Fibroblast of skin of abdomen (primary cell): ENCODE results near the gene MFSD2A. TPM values are rescaled to one million over a fixed set of nuclear protein-coding genes. Genes with fewer than 3 reads are reported as not detected.
"Not testable (repeated sequence)": the region's sequence is repeated elsewhere in the genome, so short reads cannot be mapped to it uniquely, and the experiment has no call there.

Experiments used
- DNase-seq: peaks from one replicate; pipeline ENCODE4 v3.0.0-alpha.2; 2013
- polyA plus RNA-seq, 2 experiments: library from polyadenylated mRNA; unstranded; fragments of 120-200 nt; gene quantifications; one replicate each; pipeline ENCODE4 v1.2.1, GENCODE V29; 2013; ENCODE audit not compliant: insufficient read length in 2 of 2

Gene MFSD2A
- polyA plus RNA-seq (2013, experiment 1 of 2; ENCODE audit: insufficient read length): 3.5 TPM
- polyA plus RNA-seq (2013, experiment 2 of 2; ENCODE audit: insufficient read length): 3.2 TPM

DNA sequence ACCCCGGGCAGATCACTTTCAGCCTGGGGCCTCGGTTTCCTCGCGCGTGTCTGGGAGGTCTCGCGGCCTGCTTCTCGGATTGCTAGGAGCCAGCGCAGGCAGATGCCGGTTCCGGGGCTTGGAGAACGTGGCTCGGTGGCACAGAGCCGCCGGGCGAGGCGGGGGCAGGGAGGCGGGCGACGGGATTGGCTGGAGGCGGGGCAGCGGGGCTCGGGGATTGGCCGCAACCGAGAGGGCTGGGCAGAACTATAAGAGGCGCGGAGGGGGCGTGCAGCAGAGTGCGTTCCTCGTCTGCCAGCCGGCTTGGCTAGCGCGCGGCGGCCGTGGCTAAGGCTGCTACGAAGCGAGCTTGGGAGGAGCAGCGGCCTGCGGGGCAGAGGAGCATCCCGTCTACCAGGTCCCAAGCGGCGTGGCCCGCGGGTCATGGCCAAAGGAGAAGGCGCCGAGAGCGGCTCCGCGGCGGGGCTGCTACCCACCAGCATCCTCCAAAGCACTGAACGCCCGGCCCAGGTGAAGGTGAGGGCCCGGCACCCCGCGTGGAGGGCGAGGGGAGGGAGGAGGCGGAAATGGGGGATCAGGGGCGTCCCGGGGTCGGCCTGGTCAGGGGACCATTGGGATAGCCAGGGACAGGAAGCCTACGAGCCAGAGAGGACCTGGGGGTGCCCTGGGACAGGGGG, at the start of gene MFSD2A:
Gene MFSD2A (plus strand): TSS at position 276 of the 677 bp plus-strand sequence. CDS start 148 bp downstream, at position 424.
- DNase-seq: peak; percentile 90

DNA sequence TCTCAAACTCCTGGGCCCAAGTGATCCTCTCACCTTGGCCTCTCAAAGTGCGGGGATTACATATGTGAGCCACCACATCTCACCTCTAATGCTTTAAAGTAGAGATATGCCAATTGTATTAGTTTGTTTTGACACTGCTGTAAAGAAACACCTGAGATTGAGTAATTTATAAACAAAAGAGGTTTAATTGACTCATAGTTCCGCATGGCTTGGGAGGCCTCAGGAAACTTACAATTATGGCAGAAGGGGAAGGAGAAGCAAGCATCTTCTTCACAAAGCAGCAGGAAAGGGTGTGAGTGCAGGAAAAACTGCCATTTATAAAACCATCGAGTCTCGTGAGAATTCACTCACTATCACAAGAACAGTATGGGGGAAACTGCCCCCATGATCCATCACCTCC, 49.8 kb upstream of the MFSD2A start:
- DNase-seq: no peak

DNA sequence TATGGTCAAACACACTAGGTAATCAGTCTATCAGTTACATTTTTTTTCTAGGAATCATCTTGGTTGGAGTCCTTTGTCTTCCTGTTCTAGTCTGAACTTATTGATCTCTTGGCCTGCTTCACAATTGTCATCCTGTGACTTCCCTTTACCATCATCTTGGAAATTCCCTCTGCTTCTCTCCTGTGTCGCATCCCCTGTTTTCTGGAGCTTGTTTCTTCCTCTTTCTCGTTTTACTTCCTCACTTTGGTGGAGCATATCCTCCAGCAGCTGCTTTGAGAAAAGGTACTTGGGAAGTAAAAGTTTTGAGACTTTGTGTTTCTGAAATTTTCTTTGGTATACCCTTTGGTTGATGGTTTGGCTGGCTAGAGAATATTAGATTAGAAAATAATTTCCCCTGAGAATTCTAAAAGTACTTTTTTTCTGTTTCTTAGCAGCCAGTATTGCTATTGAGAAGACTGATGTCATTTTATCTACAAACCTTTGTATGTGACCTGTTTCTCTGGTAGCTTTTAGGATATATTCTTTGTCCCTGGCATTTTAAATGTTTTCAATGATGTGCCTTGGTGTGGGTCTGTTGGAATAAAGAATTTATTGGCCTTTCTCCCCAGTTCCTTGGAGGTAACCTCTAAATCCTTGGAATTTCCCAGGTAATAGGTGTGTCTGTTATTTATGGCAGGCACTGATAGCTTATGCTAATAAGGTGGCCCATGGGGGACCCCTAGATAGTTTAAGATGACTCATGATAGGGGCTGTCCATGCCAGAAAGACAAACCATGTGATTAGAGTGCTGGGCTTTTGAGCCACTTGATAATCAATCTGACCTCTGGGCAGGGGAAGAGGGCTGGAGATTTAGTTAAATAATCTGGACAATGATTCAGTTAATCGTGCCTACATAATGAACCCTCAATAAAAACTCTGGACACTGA, 47.2 kb upstream of the MFSD2A start:
- no peak for DNase-seq

DNA sequence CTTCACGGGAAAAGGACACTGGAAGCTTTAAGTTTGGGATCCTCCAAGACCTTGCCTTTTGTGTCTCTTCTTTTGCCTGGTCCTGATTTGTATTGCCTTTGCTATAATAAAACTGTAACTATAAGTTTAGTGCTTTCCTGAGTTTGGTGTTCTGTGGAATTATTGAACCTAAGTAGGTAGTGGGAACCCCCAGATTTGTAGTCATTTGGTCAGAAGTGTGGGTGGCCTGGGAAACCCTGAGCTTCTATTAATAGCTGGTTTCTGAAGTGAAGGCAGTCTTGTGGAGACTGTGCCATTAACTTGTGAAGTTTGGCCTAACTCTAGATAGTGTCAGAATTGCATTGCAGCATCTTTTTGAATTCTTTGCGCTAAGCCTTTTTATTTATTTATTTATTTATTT, 46.4 kb upstream of the MFSD2A start:
- DNase-seq: no peak

DNA sequence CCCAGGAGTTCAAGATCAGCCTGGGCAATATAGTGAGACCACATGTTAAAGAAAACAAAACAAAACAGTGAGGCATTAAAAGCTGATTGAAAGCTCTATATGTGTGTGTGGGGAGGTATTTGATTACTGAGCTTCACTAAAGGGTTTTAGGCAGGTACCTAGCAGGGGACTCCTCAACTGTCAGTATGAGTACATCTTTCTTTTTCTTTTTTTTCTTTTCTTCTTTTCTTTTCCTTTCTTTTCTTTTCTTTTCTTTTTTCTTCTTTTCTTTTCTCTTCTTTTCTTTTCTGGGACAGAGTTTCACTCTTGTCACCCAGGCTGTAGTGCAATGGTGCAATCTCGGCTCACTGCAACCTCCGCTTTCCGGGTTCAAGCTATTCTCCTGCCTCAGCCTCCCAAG, 44.7 kb upstream of the MFSD2A start:
- no peak for DNase-seq

DNA sequence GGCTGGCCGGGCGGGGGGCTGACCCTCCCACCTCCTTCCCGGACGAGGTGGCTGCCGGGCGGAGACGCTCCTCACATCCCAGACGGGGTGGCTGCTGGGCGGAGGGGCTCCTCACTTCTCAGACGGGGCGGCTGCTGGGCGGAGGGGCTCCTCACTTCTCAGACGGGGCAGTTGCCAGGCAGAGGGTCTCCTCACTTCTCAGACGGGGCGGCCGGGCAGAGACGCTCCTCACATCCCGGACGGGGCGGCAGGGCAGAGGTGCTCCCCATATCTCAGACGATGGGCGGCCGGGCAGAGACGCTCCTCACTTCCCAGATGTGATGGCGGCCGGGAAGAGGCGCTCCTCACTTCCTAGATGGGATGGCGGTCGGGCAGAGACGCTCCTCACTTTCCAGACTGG, 41.8 kb upstream of the MFSD2A start:
- DNase-seq: not testable (repeated sequence)

DNA sequence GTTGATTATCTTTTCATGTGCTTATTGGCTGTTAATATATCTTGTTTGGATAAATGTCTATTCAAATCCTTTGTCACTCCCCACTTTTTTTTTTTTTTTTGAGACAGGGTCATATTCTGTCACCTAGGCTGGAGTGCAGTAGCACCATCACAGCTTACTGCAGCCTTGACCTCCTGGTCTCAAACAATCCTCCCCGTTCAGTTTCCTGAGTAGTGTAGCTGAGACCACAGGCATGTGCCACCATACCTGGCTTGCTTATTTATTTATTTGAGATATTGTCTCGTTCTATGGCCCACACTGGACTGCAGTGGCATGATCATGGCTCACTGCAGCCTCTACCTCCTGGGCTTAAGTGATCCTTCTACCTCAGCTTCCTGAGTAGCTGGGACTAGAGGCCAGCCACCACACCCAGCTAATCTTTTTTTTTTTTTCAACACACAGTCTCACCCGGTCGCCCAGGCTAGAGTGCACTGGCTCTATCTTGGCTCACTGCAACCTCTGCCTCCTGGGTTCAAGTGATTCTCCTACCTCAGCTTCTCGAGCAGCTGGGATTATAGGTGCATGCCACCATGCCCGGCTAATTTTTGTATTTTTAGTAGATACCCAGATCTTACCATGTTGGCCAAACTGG, 39.3 kb upstream of the MFSD2A start:
- no peak for DNase-seq

DNA sequence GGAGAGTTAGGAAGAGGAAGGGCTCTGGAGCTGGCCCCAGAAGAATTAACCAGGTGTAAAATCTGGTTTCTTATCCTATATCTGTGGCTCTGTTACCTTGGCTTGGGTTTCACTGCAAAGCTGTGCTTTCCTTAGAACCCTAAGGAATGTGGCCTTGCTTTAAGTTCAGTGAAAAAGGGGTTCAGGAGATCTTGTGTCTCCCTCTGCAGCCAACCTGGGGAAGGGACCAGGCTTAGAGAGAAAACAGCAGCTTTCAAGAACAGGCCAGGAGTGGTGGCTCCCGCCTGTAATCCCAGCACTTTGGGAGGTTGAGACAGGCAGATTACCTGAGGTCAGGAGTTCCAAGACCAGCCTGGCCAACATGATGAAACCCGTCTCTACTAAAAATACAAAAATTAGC, 37.1 kb upstream of the MFSD2A start:
- DNase-seq: no peak

DNA sequence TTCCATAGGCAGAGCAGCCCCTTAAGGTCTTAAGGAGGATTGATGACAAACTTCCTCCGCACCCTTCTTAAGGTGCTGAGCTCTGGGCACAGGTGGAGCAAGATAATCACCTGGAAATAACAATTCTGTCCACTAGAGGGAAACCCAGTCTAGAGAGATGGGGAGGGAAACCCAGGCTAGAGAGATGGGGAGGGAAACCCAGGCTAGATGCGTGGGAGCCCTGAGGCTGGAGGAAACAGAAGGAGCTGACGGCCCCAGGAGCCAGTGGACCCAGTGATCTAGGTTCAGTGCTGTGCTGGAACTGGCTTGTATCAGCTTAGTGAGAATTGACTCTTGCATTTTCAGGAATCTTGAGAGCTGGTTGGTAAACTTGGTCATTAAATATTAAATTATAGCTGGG, 35.4 kb upstream of the MFSD2A start:
- peak; percentile 50 for DNase-seq

DNA sequence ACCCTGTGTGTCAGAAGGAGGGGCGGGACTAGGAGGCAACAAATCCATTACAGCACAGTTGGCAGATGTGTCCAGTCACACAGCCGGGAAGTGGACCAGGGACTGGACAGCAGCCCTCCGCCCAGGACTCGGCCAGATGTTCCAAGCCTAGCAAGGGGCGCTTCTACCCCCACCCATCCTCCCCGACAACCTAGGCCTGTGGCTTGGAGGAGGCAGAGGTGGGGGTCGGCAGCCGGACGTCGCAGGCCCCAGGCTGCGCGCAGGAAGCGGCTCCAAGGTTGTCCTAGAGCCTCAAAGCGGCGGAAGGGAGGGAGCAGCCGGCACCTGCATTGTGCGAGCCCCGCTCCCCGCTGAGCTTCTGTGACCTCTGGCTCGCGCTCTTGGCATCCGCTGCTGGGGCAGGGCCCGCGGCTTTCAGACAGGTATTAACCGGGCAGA, 32.7 kb upstream of the MFSD2A start:
- no peak for DNase-seq

DNA sequence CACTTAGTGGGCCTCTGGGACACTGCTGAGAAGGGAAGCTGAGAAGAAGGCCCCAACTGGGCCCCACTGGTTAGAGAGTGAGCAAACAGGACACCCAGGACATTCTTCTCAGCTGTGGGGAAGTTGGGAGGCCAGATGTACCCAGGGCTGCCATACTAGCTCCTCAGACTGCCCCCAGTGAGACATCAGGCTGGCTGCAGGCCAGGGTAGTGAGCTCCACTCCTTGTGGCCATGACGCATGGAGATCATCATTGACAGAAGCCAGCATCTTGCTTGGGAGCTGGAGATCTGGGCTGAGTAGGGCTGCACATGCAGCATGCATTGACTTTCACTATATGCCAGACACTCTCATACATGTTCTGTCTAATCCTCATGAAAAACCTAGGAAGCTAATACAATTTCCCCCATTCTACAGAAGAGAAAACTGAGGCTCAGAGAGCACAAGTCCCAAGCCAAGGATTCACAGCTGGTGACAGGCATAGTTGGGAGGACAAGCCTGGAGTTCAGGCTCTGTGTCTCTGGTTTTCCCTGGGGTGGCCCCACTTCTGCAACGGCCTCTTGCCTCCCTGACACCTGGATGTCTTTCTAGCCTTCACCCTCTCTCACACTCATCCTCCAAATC, 29.1 kb upstream of the MFSD2A start:
- DNase-seq: peak; percentile 44

DNA sequence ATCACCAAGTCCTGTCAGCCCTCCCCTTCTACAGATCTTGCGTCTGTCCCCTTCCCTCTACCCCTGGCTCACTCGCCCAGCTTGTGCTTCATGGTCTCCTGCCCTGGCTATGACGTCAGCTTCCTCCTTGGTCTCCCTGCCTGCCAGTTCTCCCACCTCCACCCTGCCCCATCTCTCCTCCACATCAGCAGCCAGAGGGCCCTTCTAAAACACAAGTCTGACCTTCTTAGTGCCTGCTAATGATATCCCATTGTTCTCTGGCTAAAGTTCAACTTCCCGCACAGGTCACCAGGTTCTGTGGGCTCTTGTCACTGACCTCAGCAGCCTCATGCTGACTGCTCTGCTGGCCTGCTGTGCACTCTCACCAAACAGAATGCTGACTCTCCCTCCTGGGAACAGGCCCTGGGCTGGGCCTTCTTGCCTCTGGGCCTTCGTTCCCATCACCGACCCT, 28.6 kb upstream of the MFSD2A start:
- DNase-seq: peak; percentile 25

DNA sequence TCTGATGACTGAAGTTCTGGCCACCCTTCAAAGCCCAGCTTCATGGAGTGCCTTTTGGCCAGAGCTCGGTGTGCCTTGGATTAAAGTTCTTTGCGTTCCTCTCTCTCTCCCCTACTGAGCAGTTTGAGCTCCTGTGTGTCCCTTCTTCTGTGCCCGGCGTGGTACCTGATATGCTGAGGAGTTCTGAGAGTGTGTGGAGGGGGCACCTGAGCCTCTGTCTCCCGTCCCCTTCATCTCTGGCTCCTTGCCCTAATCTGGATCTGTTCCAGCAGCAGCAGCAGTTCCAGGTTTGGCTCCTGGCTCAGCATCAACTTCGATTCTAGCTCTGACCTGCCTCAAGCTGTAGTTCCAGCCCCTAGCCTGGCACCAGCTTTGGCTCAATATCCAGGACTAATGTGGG, 28.1 kb upstream of the MFSD2A start:
- DNase-seq: no peak

DNA sequence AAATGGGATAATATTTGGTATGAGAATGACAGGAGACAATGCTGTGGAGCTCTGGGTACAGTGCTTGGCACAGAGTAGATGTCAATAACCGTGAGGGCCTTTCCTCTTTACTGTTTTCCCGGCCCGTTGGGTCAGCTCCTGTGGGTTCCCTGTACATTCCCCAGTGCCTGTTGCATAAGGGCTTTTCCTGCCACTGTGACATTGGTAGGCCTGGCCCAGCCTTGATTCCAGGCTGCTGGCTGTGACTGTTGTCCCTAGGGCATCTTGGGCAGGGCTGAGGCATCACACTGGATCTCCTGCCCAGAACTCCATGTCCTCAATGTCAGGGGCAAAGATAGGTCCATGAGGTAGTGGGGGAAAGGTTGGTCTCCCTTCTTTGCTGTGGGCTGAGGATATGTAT, 27.4 kb upstream of the MFSD2A start:
- DNase-seq: no peak

DNA sequence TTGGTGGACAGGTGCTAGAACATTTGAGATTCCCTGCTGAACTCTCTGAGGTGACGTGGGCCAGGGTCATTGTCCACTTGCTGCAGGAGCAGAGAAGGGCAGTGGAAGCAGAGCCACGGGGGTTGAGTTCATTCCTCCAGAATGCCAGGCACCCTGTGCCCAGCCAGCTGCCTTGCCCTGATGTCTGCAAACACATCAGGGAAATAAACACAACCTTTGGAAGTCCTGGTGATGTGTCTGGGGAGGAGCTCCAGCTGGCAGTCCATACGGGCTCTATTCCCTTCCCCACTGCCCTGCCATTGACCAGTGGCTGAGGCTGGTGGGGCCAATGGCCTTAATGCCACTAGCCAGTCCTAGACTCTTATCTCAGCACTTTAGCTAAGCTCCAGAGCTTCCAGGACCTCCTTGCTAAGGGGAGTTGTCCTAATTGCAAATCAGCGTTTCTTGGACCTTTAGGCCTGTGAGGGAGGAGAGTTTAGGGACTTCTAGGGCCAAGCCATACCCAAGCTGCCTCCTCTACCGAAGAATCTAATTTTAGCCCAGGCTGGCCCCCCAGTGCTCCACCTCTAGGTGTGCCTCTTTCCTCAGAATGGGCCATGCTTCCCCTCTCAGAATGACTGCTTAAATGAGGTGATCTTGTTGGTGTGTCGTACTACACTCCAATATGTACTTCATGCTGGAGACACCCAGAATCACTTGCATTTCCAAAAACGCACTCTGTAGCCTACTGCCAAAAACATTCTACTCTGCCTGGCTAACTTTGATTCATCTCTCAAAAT, 25.9 kb upstream of the MFSD2A start:
- DNase-seq: no peak

DNA sequence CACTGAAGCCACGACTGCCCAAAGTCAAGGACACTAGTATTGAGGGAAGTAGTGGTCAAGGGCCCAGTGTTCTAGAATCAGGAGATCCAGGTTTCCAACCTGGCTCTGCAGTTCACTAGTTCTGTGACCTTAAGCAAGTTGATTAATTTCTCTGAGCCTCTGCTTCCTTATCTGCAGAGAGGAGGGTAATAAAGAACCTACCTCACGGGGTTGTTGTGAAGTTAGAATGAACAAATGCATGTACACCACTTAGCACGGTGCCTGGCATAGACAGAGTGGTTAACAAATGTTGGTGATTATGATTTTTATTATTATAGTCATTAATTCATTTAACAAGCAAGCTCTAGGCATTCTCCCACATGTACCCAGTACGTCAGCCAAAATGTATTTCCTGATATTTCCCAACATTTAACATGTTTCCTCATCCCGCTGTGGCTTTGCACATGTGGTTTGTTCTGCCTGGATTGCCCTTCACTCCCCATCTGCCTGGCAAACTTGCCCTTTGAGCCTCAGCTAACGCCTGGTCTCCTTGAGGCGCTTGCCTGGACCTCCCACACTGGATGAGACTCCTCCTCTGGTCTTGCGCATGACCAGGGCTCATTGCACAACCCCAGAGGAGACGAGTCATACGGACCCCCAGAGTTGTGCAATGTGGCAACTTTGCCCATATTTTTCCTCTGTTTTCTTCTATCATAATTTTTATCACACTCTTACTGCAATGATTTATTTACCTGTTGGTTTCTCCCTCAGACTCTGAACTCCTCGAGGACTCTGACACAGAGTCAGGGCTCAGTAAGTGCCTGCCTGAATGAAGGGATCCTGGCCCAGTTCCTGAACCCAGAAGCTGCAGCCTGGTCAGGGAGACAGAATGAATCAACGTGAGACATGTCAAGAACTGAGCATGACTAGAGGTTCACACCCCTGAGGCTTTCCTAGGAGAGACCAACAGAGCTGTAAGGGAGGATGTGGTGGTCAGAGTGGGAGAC, 20.7 kb upstream of the MFSD2A start:
- peak; percentile 94 for DNase-seq

DNA sequence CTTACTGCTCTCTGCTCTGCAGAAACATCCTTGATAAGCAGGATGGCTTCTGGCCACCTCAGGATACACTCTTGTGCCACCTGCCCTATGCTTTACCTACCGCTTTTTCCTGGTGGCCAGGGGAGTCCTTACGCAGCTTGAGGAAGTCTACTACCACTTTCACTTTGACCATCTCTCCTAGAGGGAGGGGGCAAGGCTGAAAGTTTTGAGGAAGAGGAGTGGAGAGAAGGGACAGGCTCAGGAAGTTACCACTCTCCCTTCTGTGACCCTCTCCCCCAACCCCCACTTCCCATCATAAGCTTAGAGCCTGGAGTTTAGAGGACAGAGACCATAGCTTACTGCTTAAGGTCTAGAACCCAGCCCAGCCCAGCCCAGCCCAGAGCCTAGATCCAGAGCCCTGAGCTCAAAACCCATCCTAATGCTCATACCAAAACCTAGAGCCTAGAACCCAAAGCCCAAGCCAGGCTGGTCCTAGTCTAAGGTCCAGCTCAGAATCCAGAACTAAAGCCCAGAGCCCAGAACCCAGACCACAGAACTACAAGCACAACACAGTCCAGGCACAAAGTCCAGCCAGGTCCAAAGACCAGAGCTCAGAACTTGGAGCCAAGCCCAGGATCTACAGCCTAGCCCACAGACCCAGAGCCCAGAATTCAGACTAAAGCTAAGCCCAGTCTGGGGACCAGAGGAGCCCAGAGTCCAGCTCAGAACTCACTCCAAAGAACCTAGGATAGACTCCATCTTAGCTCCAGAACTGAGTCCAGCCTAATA, 18.0 kb upstream of the MFSD2A start:
- DNase-seq: no peak

DNA sequence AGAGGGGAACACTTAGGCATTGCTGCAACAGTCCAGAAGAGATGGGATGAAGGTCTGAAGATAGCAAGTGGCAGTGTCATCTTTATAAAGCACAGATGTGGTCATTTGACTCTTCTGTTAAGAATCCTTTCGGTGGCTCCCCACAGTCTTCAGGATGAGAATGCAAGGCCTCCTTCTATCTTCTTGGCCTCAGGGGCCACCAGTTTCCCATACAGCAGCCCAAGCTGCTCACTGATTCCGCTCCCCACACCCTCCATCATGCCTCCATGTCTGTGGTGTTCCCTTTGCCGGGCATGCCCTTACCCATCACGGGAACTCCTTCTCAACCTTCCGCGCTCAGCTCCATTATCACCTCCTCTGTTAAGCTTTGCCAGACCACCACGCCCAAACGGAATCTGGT, 16.1 kb upstream of the MFSD2A start:
- no peak for DNase-seq

DNA sequence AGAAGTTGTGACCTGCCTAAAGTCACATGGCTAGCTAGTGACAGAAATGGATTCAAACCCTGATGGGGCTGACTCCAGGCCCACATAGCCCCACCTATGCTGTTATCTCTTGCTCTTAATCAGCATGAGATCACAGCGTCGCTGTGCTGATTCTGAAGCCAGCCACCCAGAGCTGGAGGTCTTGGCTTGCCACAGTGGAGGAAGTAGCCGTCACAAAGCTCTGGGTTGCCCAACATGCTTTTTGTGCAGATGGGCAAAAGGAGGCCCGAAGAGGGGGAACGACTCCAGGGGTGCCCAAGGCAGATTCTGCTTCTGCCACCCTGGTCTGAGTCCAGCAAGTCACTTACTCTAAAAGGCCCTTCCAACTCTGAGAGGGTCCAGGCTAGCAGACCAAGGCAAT, 14.7 kb upstream of the MFSD2A start:
- DNase-seq: no peak
